ENCODE results near the gene UBE2F. TPM values are rescaled to one million over a fixed set of nuclear protein-coding genes. Genes with fewer than 3 reads are reported as not detected.
A peak's percentile ranks its signal among the peaks of the same experiment; 100 is the strongest.

The UBE2F gene
- polyA plus RNA-seq, 3 donors: 51.1 to 120 (median 117) TPM

DNA sequence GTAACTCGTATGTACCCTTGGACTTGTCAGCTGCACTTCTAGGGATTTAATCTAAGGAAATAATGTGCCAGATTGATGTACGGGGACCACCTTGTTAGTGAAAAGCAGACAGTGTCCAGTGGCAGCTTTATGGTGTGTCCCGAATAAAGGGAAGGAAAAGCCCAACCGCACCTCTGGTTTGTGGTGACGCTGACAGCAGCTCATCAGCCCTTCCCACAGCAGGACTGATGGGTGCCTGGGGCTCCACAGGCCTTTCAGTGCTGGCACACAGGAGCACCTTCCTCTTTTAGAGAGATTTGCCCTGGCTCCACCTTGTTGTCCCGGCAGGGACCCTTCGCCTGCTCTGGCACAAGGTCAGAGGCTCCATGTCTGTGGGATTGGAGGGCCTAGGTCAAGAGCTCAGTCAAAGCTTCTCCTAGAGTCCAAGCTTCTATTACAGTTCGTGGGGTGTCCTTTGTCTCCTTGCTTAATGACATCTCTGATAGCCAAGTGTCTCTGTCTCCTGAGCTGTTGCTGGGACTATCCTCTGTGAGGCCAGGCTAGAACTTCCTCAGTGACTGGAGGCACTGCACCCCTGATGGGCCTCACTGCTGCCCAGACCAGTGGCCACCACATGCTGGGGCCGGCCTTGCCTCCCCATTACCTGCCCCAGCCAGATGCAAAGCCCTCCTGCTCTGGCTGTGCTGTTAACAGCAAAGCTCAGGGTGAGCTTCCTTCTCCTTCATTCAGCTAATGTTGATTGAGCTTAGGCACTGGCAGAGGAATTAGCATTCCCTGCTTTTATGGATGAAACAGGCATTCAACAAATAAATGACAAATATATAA is 61.0 kb downstream of the UBE2F start:
- peaks cover 14% of the 10 kb centered on the region for H3K4me1 Mint-ChIP-seq
- H3K9me3 Mint-ChIP-seq: no peaks in the 10 kb centered on the region
- H3K27ac Mint-ChIP-seq: peak overlapping the region in 3 of 7 donors; percentile 40 to 53 (median 52)
- intact Hi-C loops (cut with micrococcal nuclease): no loop called here
- peaks cover 42% of the 10 kb centered on the region for H4K20me1 ChIP-seq (ENCODE audit: insufficient read depth, low read length)
- no peaks in the 10 kb centered on the region for H3K9me3 ChIP-seq (replicated peaks in 1 of 2; ENCODE audit: control insufficient read depth in 1 of 2, insufficient read depth in 1 of 2, low read length in 2 of 2)
- H3K36me3 Mint-ChIP-seq: peaks cover 70 to 83% of the 10 kb centered on the region in 2 donors
- H3K27ac ChIP-seq (ENCODE audit: low read depth in 1 of 2, low read length in 2 of 2): peak overlapping the region in 1 of 2 donors; percentile 23
- H3K79me2 ChIP-seq (ENCODE audit: insufficient read depth, low read length): no peaks in the 10 kb centered on the region
- H3K9ac ChIP-seq (ENCODE audit: insufficient read depth, low read length, poor library complexity, severe bottlenecking): no peak overlapping the region
- H3K36me3 ChIP-seq (replicated peaks in 1 of 2; ENCODE audit: control insufficient read depth in 1 of 2, insufficient read depth in 2 of 2, low read length in 2 of 2): peaks cover 56 to 80% of the 10 kb centered on the region in 2 donors
- 40% methylated on average over 4 of the region's 9 CpGs for WGBS (ENCODE audit: insufficient coverage)
- no peaks in the 10 kb centered on the region for H3K27me3 Mint-ChIP-seq (ENCODE audit: low read depth in 3 of 3)
- H3K27me3 ChIP-seq (ENCODE audit: control insufficient read depth in 2 of 2, insufficient read depth in 2 of 2, low read length in 2 of 2): no peaks in the 10 kb centered on the region
- DNase-seq: peak in 1 of 3 donors; percentile 11
- H3K4me2 ChIP-seq (replicated peaks; ENCODE audit: extremely low read depth, low read length, poor library complexity, severe bottlenecking): no peak overlapping the region
- TF ChIP-seq, protein P1, sequence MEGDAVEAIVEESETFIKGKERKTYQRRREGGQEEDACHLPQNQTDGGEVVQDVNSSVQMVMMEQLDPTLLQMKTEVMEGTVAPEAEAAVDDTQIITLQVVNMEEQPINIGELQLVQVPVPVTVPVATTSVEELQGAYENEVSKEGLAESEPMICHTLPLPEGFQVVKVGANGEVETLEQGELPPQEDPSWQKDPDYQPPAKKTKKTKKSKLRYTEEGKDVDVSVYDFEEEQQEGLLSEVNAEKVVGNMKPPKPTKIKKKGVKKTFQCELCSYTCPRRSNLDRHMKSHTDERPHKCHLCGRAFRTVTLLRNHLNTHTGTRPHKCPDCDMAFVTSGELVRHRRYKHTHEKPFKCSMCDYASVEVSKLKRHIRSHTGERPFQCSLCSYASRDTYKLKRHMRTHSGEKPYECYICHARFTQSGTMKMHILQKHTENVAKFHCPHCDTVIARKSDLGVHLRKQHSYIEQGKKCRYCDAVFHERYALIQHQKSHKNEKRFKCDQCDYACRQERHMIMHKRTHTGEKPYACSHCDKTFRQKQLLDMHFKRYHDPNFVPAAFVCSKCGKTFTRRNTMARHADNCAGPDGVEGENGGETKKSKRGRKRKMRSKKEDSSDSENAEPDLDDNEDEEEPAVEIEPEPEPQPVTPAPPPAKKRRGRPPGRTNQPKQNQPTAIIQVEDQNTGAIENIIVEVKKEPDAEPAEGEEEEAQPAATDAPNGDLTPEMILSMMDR (IDR thresholded peaks at IDR 0.05): no peak
- no peak overlapping the region for H3K4me3 Mint-ChIP-seq
- no peak overlapping the region for H2AFZ ChIP-seq (ENCODE audit: insufficient read depth, low read depth, low read length, poor library complexity, severe bottlenecking)
- no peak overlapping the region for H3K4me3 ChIP-seq (replicated peaks in 1 of 3; ENCODE audit: low read depth in 2 of 3, low read length in 3 of 3)
- H3K4me1 ChIP-seq (ENCODE audit: control insufficient read depth in 1 of 2, insufficient read depth in 2 of 2, low read length in 2 of 2): peaks cover 3 to 12% of the 10 kb centered on the region in 2 donors

DNA sequence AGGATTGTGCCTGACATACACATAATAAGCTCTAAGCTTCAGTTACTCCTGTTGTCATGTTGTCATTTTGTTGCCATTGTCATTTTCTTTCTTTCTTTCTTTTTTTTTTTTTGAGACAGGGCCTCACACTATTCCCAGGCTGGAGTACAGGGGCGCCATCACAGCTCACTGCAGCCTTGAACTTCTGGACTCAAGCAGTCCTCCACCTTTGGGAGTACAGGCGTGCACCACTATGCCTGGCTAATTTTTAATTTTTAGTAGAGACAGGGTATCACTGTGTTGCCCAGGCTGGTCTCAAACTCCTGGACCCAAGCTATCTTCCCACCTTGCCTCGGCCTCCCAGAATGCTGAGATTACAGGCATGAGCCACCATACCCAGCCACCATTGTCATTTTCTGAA is 63.0 kb downstream of the UBE2F start:
- intact Hi-C loops (cut with micrococcal nuclease): no loop called here

More for the DNA sequence above, 63.0 kb downstream of the UBE2F start:
- Histone ChIP-seq H3K27ac (ENCODE audit: low read depth in 1 of 2, low read length in 2 of 2) (no peak overlapping the region), H3K9me3 (replicated peaks in 1 of 2; ENCODE audit: control insufficient read depth in 1 of 2, insufficient read depth in 1 of 2, low read length in 2 of 2) (no peaks in the 10 kb centered on the region), H3K79me2 (ENCODE audit: insufficient read depth, low read length) (no peaks in the 10 kb centered on the region), H3K4me3 (replicated peaks in 1 of 3; ENCODE audit: low read depth in 2 of 3, low read length in 3 of 3) (no peak overlapping the region), H4K20me1 (ENCODE audit: insufficient read depth, low read length) (peaks cover 25% of the 10 kb centered on the region), H2AFZ (ENCODE audit: insufficient read depth, low read depth, low read length, poor library complexity, severe bottlenecking) (no peak overlapping the region), H3K36me3 (replicated peaks in 1 of 2; ENCODE audit: control insufficient read depth in 1 of 2, insufficient read depth in 2 of 2, low read length in 2 of 2) (peaks cover 56 to 93% of the 10 kb centered on the region in 2 donors), H3K9ac (ENCODE audit: insufficient read depth, low read length, poor library complexity, severe bottlenecking) (no peak overlapping the region), H3K27me3 (ENCODE audit: control insufficient read depth in 2 of 2, insufficient read depth in 2 of 2, low read length in 2 of 2) (no peaks in the 10 kb centered on the region), H3K4me1 (ENCODE audit: control insufficient read depth in 1 of 2, insufficient read depth in 2 of 2, low read length in 2 of 2) (peaks cover 3 to 12% of the 10 kb centered on the region in 2 donors), H3K4me2 (replicated peaks; ENCODE audit: extremely low read depth, low read length, poor library complexity, severe bottlenecking) (no peak overlapping the region)
- Mint-ChIP-seq H3K27ac (no peak overlapping the region), H3K36me3 (peaks cover 79 to 88% of the 10 kb centered on the region in 2 donors), H3K4me1 (peaks cover 14% of the 10 kb centered on the region), H3K4me3 (no peak overlapping the region), H3K27me3 (ENCODE audit: low read depth in 3 of 3) (no peaks in the 10 kb centered on the region), H3K9me3 (no peaks in the 10 kb centered on the region)
- no CpG with 5 or more reads among the region's 3 CpGs for WGBS (ENCODE audit: insufficient coverage)
- TF ChIP-seq, protein P1 (IDR thresholded peaks at IDR 0.05): no peak
- no peak for DNase-seq
